GM19467 (cell line): Measurements from ENCODE around the gene SIPA1L3.
A peak's percentile ranks its signal among the peaks of the same experiment; 100 is the strongest.
"Not testable (repeated sequence)": the region's sequence is repeated elsewhere in the genome, so short reads cannot be mapped to it uniquely, and the experiment has no call there.

Source experiments
- ATAC-seq: cut with Tn5 transposase; IDR thresholded peaks from one replicate; pipeline ENCODE4 v1.9.1; 2021; ENCODE audit warnings: mild to moderate bottlenecking, moderate library complexity; ENCODE audit not compliant: unreplicated experiment

Gene SIPA1L3

GRCh38 chr19:37906869-37907734, at the start of gene SIPA1L3:
Gene SIPA1L3 (plus strand): TSS chr19:37907208. CDS start chr19:38081566, 174,358 bp downstream.
- peak; percentile 72 for ATAC-seq

- no peak for ATAC-seq
These were observed 42.5 kb upstream of the SIPA1L3 start for GRCh38 chr19:37864501-37864900.

DNA sequence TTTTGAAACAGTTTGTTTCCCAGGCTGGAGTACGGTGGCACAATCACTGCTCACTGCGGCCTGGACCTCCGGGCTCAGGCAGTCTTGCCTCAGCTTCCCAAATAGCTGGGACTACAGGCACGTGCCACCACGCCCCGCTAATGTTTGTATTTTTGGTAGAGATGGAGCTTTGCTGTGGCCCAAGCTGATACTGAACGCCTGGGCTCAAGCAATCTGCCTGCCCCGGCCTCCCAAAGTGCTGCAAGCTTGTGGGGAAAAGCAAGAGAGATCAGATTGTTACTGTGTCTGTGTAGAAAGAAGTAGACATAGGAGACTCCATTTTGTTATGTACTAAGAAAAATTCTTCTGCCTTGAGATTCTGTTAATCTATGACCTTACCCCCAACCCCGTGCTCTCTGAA, 41.1 kb upstream of the SIPA1L3 start:
- ATAC-seq: not testable (repeated sequence)

GRCh38 chr19:37867831-37868230, 39.2 kb upstream of the SIPA1L3 start:
- no peak for ATAC-seq

- no peak for ATAC-seq
These were observed 37.2 kb upstream of the SIPA1L3 start for GRCh38 chr19:37869766-37870340.

DNA sequence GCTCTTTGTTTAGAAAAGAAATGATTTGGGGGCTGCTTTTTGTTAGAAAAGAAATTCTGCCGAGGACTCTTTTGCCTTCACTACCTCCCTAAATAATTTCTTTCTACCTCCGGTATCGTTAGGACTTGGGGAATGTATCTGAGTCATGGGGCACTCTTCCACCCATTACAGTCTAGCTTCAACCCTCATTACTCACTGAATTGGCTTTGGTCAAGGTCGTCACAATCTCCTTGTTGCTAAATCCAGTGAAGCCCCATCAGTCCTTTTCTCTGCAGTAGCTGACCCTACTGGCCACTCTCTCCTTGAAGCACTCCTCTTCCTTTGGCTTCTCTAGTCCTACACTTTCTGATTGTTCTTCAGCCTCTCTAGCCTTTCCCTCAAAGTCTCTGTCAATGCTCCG, 34.6 kb upstream of the SIPA1L3 start:
- ATAC-seq: no peak

DNA sequence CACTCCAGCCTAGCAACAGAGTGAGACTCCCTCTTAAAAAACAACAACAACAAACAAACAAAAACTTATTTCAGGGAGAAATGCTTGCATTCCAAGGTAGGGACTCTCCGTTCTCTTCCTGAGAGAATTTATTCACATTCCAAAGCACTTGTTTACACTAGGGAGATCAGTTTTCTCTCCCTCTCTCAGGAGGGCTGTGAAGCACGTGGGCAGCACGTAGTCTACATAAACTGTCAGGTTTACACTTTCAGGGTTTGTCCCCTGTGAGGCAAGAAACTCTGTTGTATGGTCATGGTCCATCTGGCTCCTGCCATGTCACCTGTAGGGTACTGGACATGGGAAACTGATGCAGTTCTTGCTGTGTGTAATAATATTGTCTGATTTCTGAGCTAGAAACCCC, 32.2 kb upstream of the SIPA1L3 start:
- no peak for ATAC-seq

DNA sequence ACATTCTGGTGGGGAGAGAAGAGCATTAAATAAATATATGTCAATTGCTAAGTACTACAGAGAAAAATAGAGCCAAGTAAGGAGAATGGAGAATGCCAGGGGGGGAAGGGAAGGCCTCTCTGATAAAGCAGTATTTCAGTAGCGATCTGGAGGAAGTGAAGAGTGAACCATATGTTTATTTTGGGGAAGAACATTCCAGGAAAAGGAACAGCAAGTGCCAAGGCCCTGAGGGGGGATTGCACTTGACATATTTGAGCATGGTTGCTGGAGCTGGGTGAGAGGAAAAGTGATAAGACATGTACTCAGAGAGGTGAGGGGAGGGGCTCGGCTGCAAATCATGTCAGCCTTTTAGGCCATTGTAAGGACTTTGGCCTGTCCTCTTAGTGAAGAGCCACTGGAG, 31.0 kb upstream of the SIPA1L3 start:
- ATAC-seq: no peak

- ATAC-seq: no peak
These were observed 29.9 kb upstream of the SIPA1L3 start for GRCh38 chr19:37877147-37877546.

DNA sequence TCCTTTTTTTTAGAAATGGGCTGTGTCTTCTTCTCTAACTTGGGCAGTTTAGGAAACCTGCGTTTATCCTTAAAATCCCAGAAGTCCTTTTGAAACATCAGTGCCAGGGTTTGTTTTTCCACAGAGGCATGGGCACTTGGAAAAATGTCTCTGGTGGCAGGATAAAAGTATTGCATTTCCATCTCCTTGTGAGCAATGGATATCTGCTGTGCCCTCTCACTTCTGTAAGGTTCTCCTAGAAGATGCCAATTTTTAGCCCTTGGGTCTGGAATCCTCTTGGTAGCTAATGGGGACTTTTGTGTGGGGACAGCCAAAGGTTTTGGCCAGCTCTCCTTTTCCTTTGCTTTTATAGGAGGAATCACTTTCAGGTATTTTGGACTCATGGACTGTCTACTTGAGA, 21.6 kb upstream of the SIPA1L3 start:
- ATAC-seq: no peak

GRCh38 chr19:37886571-37886970, 20.4 kb upstream of the SIPA1L3 start:
- no peak for ATAC-seq

GRCh38 chr19:37893845-37894575, 13.0 kb upstream of the SIPA1L3 start:
- ATAC-seq: no peak

DNA sequence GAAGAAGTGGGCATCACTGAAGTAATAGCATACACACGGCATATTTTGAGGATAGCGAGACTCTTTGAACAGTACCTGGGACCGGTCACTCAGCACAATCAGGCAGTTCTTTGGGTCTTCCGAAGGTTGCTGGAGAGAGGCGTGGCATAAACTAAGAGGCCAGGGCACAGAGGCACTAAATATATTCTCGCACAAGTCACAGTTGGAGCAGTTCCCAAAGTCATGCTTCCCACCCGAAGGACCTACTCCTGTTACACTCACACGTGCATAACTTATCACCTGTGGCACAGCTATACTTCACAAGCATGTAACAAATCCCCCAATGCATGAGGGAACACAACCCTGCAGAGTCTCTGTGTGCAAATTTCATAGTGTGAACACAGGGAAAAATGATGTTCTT, 10.8 kb upstream of the SIPA1L3 start:
- ATAC-seq: no peak

DNA sequence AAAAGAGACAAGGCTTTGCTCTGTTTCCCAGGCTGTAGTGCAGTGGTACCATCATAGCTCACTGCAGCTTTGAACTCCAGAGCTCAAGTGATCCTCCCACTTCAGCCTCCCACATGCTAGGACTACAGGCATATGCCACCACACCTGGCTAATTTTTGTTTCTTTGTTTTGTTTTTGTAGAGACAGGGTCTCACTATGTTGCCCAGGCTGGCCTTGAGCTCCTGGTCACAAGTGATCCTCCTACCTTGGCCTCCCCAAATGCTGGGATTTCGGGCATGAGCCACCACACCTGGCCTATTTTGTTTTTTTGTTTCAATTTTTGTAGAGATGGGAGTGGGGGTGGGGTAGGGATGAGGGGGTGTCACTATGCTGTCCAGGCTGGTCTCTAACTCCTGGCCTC, 7.6 kb upstream of the SIPA1L3 start:
- no peak for ATAC-seq

DNA sequence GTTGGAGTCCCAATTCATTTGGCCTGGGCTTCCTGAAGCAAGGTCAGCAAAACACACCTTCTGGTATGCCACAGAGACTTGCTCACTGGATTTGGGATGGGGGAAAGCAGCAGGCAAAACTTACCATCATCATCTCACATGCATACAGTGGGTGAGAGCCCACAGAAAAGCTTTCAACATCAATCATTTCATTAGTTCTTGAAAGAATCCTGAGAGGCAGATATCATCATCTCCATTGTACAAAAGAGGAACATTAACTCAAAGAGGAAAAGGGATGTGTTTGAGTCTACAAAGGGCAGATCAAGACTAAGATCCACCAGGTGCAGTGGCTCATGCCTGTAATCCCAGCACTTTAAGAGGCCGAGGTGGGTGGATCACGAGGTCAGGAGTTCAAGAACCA, 7.0 kb upstream of the SIPA1L3 start:
- no peak for ATAC-seq

GRCh38 chr19:37902668-37903067, 4.3 kb upstream of the SIPA1L3 start:
- ATAC-seq: no peak

DNA sequence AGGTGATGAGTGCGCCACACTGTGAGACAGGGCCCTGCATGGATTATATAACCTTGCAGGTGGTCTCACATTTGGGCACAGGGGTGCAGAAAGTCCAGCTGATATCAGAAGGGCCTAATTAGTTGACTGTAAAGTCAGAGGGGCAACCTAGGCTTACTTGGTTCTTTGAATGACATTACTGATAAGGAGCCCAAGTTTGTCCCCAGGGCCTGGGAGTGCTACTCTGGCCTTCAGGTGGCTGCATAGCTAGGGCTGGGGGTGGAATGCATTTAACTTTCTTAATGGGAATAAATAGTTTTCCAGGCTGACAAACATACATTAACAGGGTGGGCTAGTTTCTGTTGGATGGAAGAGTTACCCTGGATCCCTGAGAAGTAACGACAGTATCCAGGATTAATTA, 3.9 kb upstream of the SIPA1L3 start:
- ATAC-seq: no peak

DNA sequence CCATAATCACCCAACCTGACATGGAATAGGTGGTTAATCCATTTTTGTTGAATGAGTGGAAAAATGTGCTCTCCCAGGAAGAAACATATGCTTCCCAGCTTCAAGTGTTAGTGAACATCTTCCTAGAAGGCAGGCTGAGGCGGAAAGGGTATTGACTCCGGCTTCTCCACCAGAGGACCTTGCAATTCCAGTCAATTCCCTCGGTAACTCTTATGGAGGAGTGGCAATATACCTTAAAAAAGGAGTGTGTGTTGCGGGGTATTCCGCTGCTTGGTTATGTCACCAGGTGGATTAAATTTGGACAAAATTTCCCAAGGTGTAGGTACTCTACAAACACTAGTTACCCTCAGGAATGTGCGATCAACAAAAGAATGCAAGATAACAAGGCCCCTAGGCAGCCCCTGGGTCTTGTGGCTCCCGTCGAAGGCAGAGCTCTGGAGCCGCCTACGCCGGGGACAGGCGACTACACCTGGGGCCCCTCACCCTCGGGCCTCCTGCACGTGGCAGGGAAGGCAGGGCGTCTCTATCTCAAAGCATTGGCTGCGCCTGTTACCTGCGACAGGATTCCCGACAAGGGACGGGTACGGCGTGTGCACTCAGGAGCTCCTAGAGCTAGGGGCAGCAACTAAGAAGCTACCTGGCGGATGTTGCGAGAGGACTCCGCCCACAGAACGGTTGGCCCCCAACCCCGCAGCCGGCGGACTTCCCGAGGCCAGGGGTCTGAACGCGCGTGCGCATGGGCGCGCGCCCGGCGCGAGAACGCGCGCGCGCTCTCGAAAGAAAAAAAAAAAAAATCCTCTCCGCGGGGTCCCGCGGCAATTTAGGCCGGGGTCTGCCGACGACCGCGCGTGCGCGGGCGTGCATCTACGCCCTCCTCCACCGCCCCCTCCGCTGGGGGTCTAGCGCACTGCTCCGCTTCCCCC, 801 bp upstream of the SIPA1L3 start, which contains the start of gene WDR87:
WDR87 (minus strand) TSS at position 649 of the 923 bp plus-strand sequence. CDS start 8,355 bp downstream, outside the sequence.
- ATAC-seq: peak; percentile 25

GRCh38 chr19:37907735-37908455, 887 bp downstream of the SIPA1L3 start:
- no peak for ATAC-seq

- no peak for ATAC-seq
These were observed 2.7 kb downstream of the SIPA1L3 start for GRCh38 chr19:37909661-37910199.
